Activated T-cell treated with anti-CD3 and anti-CD28 coated beads for 1 hour (primary cell): Measurements from ENCODE around the gene CEP85L.

Experiments used
- DNase-seq: peaks from one replicate; pipeline ENCODE4 v3.0.0-alpha.2; 2020; ENCODE audit warnings: low read depth

Gene CEP85L

DNA sequence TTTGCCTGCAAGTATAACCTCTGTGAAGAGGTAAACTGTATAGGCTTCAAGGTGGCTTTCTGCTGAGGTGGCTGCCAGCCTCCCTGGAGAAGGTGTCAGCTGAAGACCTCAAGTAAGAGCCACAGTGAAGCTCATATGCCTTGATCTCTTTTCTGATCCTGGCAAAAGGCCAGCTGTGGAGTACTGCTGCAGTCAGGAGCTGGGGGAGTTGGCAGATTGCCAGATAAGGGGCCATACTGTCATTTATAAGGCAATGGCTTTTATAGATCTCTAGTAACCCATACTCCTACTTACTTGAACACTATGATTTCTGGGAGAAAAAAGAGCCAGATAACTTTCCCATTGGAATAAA, 8.8 kb upstream of the CEP85L start:
- DNase-seq: peak; percentile 36

DNA sequence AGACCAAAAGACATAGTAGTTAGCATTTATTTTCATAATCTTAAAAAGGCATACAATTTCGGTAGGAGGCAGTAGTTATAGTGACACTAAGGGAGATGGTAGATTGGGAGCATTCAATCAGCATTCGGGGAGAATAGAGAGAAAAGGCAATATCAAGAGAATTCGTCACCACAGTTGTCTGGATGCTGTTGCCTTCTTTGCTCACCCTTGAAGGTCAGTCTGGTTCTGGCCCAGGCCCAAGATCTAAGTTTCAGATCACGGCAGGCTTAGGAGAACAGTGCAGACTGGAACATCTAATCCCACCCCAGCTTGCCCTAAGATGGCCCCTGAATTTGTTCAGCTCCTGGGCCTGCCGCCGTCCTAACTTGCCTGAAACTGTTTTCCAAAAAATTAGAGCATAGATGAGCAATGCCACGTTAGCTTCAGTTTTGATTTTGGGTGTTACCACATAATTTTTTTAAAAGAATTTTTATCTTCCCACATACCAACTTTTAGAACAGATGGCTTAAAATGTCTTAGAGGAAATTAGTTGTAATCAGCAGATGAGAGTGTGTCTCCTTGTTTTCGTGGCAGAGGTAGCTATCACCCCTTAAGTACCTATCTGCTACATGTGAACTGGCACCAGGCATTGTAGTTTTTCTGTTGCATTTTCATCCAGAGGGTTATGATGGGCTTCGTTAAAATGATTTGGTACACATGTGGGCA, 8.3 kb upstream of the CEP85L start:
- DNase-seq: no peak

DNA sequence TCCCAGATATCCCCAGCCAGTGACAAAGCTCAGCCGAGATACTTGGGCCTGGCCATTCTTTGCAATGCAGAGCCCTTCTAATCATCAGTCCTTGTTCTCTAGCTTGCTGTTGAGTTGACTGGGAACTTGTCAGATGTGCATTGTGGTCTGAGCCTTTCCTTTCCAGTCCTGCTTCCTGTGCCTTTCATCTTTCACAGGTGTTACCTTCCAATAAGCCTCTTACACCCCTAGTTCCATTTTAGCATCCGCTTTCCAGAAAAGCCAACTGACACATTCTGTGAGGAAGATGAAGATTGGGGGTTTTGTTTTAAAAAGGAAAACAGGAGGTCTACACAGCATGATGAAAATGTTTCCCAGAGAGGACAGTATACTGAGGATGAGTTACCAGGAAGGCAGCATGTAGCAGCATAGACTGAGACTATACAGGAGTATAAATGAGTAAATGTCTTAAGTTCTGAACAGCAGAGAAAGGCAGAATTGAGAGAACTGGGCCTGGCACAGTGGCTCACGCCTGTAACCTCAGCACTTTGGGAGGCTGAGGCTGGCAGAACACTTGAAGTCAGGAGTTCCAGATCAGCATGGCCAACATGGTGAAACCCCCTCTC, 5.6 kb upstream of the CEP85L start:
- DNase-seq: no peak

DNA sequence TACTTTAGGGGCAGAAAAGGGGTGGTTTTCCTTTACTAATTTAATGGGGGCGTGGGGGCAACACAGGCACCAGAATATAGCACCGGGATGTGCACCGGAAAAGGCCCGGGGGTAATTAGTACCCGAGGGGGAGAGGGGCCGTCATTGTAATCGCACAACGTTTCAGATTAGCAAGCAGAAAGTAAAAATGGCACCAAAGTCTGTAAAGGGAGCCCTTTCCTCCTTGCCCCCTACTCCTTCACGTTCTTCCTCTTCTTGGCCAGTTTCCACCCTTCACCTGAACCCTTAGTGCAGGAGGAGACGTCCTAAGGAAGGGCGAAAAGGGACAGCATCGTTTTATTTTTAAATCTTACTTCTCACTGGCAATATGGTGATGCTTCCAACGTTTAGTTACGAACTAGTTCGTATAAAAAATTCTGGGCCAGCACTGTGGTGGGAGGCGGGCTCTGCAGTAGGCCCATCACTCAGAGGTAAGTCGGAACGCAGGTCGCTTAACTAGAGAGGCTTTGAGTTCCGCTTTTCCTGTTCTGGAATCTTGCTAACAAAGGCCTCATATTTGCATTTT, 742 bp upstream of the CEP85L start:
- no peak for DNase-seq

DNA sequence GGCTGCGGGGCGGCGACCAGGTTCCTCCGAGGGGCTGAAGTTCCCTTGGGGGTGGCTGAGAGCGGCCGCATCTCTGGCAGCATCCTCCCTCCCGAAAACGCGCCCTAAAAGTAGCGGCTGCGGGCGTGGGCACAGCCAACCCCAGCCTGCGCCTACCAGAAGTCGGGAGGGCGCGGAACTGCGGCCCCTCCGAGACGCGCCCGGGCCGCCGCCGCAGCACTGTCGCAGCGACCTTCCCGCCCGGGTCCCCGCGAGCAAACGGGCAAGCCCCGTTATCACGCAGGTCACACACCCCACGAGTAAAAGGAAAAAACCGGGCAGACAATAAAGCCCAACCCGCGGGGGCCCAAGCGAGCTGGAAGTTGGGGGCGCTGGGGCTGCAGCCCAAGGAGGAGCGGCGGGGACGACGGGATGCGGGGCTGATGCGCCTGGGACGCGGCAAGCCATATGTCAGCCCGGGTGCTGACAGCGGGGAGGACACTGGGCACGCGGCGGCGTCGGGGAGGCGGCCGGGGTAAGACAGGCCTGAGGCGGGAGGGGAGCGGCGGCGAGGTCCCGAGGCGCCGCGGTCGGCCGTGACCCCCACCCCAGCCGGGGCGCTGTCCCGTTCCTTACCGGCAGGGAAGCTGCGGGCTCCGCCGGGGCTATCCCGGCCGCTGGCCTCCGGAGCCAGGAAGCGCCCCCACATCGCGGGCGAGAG, 659 bp downstream of the CEP85L start:
- DNase-seq: peak; percentile 23

DNA sequence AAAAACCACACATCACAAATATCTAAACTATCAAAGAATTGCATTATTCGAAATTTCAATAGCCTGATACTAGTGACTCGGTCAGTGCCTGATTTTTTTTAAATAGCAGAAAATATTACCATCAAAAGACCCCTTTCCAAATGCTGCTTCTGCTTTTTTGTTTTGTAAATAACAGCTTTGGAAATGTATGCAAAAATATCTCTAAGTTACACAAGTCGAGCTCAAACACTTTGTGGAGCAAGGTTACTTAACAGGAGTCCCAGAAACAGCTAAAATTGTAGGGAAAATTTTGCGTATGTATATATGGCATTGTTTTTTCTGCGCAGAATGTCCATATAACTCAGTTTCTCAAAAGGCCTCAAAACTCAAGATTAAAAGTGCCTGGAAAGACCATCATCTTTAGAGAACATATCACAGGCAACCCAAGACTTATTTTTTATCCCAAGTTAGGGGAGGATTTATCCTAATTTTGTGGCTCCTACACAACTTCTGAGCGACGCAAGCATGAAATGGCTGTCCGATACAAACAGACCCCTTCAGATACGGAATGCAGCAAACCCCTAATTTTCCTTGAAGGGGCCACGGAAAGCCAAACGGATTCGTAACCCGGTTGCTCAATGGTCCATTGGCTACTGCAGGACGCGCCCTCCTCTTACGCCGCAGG, 1.3 kb downstream of the CEP85L start:
- no peak for DNase-seq

DNA sequence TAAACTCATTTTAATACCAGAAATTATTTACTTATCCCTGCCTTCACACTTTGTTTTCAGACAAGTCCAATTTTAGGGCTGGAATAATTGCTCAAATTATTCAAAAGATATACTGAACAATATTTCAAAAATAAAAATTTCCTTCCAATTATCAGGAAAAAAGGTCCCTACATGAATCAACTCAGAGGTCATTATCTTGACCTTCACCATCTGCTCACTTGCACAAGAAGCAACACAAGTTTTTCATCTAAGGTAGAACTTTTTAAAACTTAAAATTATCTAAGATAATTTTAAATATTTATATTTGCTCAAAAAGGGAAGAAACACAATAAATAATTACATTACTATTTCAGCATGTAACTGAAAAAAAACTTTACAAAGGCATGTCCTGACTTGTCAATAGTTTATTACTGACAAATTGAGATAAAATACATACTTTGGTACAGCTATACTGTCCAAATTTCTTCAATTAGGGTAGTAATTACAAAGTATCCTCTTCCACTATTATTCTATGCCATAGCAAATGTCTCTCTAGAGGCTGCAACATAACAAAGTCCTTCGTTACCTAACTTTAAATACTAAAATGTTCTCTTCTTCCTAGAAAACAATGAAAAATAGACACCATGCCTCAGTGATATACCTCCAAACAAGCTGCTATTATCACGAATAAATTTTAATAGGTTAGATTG, 2.4 kb downstream of the CEP85L start:
- no peak for DNase-seq

DNA sequence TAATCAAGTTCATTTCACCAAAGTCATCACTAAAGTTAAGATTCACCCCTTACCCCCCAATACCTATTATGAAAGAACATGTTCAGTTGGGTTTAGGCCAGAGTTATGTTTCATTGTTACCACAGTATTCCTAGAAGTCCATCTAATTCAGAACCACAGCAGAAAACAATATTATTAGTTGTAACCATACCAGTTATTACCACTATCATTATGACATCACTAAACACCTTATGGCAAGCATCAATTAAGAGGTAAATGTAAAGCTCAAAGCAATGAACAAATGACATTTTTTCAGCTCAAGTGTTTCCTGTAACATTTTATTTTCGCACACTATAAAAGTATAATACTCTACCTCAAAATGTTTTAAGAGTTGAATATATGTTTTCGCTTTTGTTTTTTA, 4.4 kb downstream of the CEP85L start:
- DNase-seq: no peak

DNA sequence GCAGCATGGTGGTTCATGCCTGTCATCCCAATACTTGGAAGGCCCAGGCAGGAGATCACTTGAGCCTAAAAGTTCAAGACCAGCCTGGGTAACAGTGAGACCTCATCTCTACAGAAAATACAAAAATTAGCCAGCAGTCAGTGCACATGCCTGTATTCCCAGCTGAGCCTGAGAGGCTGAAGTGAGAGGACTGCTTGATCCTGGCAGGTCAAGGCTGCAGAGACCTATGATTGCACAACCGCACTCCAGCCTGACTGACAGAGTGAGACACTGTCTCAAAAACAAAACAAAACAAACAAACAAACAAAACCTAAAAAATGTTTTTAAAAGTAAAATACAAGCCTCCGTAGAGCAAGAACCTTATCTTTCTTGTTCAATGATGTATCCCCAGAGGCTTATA, 6.0 kb downstream of the CEP85L start:
- no peak for DNase-seq

DNA sequence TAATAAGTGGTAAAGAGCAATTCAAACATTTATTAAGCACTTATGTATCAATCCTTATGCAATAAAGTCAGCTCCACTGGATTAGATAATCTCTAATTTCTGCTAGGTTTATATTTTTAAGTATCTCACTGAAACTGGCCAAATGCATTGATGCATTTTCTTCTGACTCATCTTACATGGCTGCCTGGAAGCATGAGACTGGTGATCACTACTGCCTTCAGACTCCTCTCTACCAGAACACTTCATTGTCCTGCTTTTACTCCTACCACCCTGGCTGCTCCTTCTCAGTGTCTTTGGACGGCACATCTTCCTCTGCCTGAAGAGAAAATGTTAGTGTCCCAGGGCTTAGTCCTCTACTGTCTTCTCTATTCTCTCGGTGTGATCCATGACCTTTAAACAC, 7.4 kb downstream of the CEP85L start:
- DNase-seq: no peak

DNA sequence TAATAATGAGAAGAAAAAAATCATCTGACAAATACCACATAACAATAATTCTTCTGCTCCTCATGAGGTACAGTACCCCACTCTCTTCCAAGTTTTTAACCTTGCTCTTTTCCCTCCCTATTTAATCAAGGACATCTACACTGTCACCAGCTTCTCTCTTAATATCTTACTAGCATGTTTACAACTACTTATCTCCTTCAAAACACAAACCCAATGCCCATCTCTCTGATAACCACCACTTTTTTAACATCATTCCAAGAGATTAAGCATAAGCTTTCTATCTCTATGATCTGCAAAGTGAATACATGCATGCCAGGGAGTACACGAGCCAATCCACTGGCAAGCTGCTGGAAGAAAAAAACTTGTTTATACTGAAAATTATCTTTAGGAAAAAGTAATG, 10.3 kb downstream of the CEP85L start:
- no peak for DNase-seq

DNA sequence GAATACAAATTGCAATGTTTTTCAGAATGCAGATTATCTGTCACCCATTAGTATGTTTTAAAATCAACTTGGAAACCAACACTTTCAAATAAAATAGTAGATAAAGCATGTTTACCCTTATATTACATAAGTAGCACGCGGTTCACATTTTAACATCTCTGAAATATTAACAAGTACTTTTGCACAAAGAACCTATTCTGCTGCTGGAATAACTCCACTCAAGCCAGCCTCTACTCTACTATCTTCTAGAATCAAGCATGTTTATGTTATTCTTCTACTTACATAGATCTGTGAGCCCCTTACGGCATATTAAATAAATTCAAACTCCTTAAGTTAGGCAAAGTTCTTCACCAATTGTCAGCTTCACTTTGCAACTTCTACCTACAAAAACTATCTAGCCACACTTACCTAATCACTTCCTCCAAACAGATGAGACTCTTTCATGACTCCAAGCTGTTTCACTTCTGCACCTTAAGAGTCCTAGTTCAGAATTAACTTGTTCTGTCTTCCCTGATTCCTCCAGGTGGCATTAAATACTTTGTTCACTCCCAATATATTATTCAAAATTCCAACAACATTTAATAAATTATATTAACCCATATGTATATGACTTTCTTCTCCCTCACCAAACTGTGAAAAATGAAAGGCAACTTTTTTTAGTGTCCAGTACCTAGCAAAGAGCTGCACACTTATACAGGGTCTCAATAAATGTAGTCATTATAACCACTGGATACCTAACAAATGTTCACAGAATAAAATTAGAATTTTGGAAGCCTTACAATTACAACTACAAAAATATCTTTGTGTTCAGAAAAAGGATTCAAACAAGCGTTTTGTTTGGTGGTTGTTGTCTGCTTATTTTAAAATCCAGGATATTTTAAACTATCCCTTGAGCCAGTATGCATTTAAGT, 12.1 kb downstream of the CEP85L start:
- DNase-seq: no peak

DNA sequence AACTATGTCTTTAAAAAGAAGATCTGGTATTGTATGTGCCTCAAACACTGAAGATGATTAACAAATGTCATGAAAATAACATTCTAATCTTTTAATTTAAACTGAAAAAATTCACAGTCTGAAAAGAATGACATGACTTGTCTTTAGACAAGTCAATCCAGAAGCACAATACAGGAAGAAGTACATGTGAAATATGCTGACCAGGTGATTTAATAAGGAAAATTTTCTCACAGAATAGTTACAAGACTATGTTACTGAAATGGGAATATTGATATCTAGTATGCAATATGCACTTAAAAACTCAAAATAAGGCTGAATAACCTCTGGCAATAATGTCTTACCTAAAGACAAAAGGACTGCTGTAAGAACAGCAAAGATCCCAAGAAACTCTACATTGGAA, 13.1 kb downstream of the CEP85L start:
- DNase-seq: no peak

DNA sequence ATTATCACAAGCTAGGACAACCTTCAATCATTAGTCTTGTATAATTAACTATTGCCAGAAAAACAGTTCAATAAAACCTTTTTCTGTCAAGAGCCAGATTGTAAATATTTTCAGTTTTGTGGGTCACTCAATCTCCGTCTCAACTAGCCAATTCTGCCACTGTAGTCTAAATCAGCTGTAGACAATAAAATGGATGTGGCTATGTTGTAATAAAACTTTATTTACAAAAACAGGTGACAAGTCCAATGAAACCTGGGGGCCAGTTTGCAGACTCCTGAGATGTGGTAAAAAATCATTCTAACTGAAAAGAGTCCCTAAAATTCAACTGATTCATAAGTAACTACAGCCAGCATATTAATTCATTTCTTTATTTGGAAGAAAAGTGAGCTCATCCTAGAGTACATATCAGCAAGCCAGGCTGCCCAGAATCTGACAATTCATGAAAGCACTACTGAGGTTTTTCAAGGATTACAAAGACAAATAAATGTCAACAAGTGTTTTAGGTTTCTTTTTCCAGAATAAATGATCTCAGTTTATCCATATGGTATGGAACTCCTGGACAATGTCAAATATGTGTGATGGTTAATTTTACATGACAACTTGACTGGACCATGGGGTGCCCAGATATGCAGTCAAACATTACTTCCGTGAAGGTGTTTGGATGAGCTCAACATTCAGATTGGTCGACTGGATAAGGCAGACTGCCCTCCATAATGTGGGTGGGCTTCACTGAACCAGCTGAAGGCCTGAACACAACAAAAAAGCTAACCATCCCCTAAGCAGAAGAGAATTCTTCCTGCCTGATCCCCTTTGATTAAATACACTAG, 15.3 kb downstream of the CEP85L start:
- no peak for DNase-seq

DNA sequence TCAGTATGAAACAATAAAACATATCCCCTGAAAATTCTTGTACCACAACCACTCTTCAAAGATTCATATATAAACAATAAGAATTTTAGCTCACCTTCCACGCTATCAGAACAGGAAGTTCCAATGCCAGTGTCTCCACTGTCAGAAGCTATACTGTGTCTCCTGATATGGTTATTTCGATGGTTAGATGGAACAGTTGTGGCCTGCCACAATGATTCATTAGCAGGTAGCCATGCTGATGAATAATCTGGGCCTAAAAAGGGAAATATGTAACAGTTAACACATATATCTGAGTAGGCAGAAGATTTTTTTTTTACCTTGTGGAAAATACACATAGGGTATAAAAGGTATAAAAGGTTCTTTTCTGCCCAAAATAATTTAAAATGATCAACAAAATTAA, 19.0 kb downstream of the CEP85L start:
- no peak for DNase-seq

DNA sequence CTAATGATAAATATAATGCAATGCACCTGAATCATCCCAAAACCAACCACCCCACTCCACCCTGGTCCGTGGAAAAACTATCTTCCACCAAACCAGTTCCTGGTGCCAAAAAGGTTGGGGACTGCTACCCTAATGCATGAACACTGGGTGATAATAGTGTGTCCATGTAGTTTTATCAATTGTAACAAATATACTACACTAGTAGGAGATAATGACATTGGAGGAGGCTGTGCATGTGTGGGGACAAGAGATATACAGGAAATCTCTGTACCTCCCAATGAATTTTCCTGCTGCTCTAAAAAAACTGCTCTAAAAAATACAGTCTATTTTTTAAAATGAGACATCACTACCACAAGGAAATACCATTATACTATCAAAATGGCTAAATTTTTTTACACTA, 20.5 kb downstream of the CEP85L start:
- no peak for DNase-seq

DNA sequence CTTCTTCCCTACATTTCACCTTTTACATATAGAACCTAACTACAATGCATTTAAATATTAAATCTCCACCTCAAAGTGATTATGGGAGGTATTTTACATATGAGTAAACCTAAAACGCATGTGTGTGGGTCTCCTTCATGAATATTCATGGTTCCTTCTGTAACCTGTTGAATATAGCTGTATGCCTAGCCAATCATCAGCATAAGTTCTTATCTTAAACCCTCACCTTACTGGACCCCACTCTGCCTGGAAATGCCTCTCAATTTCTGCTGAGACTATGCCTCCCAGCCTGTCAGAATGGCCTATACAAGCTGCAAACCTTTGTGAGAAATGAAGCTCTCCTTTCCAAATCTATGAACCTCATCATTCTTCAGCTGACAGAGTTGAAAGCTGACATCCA, 21.3 kb downstream of the CEP85L start:
- DNase-seq: no peak

DNA sequence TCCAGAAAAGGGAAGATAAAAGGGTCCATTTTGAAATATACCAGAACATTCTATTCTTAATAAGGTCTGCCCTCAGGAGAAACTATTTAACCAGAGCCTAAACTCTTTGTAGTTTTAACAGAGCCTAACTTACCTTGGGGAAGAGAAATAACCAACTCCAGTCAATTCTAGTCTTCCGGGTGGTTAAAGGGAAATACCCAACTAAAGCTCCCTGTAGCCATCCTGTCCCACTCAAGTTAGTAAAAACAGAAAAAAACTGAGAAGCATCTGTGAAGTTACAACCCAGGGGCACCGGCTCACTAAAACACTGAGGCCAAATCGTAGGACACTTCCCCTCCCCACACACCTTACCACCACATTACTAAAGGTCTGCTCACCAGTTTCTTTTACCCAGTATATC, 23.7 kb downstream of the CEP85L start:
- no peak for DNase-seq

DNA sequence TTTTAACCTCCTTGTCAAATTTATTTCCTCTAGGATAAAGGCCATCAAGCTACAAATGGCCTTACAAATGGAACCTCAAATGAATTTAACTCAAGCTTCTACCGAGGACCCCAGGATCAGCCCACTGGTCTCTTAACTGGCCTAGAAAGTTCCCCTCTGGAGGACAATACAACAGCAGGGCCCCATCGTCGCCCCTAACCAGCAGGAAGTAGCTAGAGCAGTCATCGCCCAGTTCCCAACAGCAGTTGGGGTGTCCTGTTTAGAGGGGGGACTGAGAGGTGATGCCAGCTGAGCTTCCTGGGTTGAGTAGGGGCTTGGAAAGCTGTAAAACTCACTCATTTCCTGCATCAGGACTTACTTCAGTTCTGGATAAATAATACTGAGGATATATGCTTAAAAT, 25.6 kb downstream of the CEP85L start:
- no peak for DNase-seq

DNA sequence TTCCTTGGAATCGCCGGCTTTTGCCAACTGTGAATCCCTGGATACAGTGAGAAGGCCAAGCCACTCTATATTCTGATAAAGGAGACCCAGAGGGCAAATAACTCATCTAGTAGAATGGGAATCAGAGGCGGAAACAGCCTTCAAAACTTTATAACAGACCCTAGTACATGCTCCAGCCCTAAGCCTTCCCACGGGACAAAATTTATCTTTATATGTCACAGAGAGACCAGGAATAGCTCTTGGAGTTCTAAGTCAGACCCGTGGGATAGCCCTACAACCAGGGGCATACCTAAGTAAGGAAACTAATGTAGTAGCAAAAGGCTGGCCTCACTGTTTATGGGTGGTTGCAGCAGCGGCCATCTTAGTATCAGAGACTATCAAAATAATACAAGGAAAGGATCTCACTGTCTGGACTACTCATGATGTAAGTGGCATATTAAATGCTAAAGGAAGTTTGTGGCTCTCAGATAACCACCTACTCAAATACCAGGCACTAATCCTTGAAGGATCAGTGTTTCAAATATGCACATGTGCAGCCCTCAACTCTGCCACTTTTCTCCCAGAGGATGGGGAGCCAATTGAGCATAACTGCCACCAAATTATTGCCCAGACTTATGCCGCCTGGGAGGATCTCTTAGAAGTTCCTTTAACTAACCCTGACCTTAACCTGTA, 29.5 kb downstream of the CEP85L start:
- no peak for DNase-seq
